HG03378 (cell line): Measurements from ENCODE around the gene DUSP3.

Source experiments
- ATAC-seq: cut with Tn5 transposase; IDR thresholded peaks from one replicate; pipeline ENCODE4 v1.9.1; 2021; ENCODE audit warnings: mild to moderate bottlenecking, moderate library complexity; ENCODE audit not compliant: unreplicated experiment

The DUSP3 gene

GRCh38 chr17:43770957-43771356 lies 7.8 kb downstream of the DUSP3 start:
- no peak for ATAC-seq

GRCh38 chr17:43769859-43770258 lies 8.9 kb downstream of the DUSP3 start:
- ATAC-seq = no peak

- ATAC-seq = no peak
Measured at GRCh38 chr17:43769426-43769825, 9.4 kb downstream of the DUSP3 start.

GRCh38 chr17:43768943-43769342 lies 9.8 kb downstream of the DUSP3 start:
- ATAC-seq = no peak

GRCh38 chr17:43768382-43768781 lies 10.4 kb downstream of the DUSP3 start:
- no peak for ATAC-seq

- ATAC-seq = no peak
Measured at GRCh38 chr17:43767713-43768059, 11.1 kb downstream of the DUSP3 start.

- no peak for ATAC-seq
Measured at GRCh38 chr17:43767053-43767712, 11.6 kb downstream of the DUSP3 start.

- ATAC-seq = no peak
Measured at GRCh38 chr17:43766413-43767052, 12.2 kb downstream of the DUSP3 start.

GRCh38 chr17:43760254-43760852 lies 18.4 kb downstream of the DUSP3 start:
- ATAC-seq = peak; percentile 64

- no peak for ATAC-seq
Measured at GRCh38 chr17:43759836-43760235, 18.9 kb downstream of the DUSP3 start.

GRCh38 chr17:43758497-43759174 lies 20.1 kb downstream of the DUSP3 start, which contains the start of gene SOST:
TSS of gene SOST (minus strand) at chr17:43758791. CDS start at chr17:43758741, 50 bp downstream.
- ATAC-seq = no peak

GRCh38 chr17:43758086-43758485 lies 20.7 kb downstream of the DUSP3 start:
- ATAC-seq = no peak

- ATAC-seq = no peak
Measured at GRCh38 chr17:43757171-43757660, 21.6 kb downstream of the DUSP3 start.

GRCh38 chr17:43756201-43756600 lies 22.6 kb downstream of the DUSP3 start:
- ATAC-seq = no peak

- no peak for ATAC-seq
Measured at GRCh38 chr17:43755389-43755875, 23.3 kb downstream of the DUSP3 start.

GRCh38 chr17:43754947-43755346 lies 23.8 kb downstream of the DUSP3 start:
- ATAC-seq = no peak

GRCh38 chr17:43753493-43754129 lies 25.2 kb downstream of the DUSP3 start:
- no peak for ATAC-seq

- no peak for ATAC-seq
Measured at GRCh38 chr17:43750153-43750552, 28.6 kb downstream of the DUSP3 start.

- no peak for ATAC-seq
Measured at GRCh38 chr17:43745541-43745940, 33.2 kb downstream of the DUSP3 start.

GRCh38 chr17:43741636-43742035 lies 37.1 kb downstream of the DUSP3 start:
- no peak for ATAC-seq

GRCh38 chr17:43740541-43740940 lies 38.2 kb downstream of the DUSP3 start:
- ATAC-seq = no peak
